OCI-M1 (cell line): ENCODE measurements around the gene ASTN2.

Experiments used
- DNase-seq: peaks from one replicate; lab custom pipeline; 2025; lab: John Stamatoyannopoulos, UW

The ASTN2 gene

GRCh38 chr9:116668970-116669695 lies 745.7 kb downstream of the ASTN2 start:
- no peak for DNase-seq

GRCh38 chr9:116663581-116663980 lies 751.3 kb downstream of the ASTN2 start:
- DNase-seq: no peak

- DNase-seq: no peak
Measured at GRCh38 chr9:116662646-116663310, 752.1 kb downstream of the ASTN2 start.

- DNase-seq: peak; percentile 70
Measured at GRCh38 chr9:116661037-116661954, 753.6 kb downstream of the ASTN2 start.

GRCh38 chr9:116658265-116658664 lies 756.6 kb downstream of the ASTN2 start:
- no peak for DNase-seq

GRCh38 chr9:116656977-116657376 lies 757.9 kb downstream of the ASTN2 start:
- no peak for DNase-seq

GRCh38 chr9:116656501-116656971 lies 758.3 kb downstream of the ASTN2 start:
- DNase-seq: no peak

GRCh38 chr9:116654059-116654355 lies 760.9 kb downstream of the ASTN2 start:
- DNase-seq: no peak

GRCh38 chr9:116653348-116654058 lies 761.4 kb downstream of the ASTN2 start:
- no peak for DNase-seq

- DNase-seq: no peak
Measured at GRCh38 chr9:116647515-116647809, 767.4 kb downstream of the ASTN2 start.

GRCh38 chr9:116646661-116647514 lies 768.0 kb downstream of the ASTN2 start:
- peak; percentile 65 for DNase-seq

GRCh38 chr9:116644091-116644688 lies 770.7 kb downstream of the ASTN2 start:
- DNase-seq: no peak

GRCh38 chr9:116643691-116644090 lies 771.2 kb downstream of the ASTN2 start:
- no peak for DNase-seq

GRCh38 chr9:116641292-116642059 lies 773.4 kb downstream of the ASTN2 start:
- DNase-seq: peak; percentile 30

- no peak for DNase-seq
Measured at GRCh38 chr9:116639251-116639741, 775.6 kb downstream of the ASTN2 start.

GRCh38 chr9:116635908-116636307 lies 778.9 kb downstream of the ASTN2 start:
- DNase-seq: no peak

GRCh38 chr9:116632990-116633838 lies 781.6 kb downstream of the ASTN2 start:
- no peak for DNase-seq

GRCh38 chr9:116629634-116630033 lies 785.2 kb downstream of the ASTN2 start:
- no peak for DNase-seq

- DNase-seq: no peak
Measured at GRCh38 chr9:116628716-116629115, 786.1 kb downstream of the ASTN2 start.
